ENCODE data around the gene CD8A.
A peak's percentile ranks its signal among the peaks of the same experiment; 100 is the strongest.

Gene CD8A

DNA sequence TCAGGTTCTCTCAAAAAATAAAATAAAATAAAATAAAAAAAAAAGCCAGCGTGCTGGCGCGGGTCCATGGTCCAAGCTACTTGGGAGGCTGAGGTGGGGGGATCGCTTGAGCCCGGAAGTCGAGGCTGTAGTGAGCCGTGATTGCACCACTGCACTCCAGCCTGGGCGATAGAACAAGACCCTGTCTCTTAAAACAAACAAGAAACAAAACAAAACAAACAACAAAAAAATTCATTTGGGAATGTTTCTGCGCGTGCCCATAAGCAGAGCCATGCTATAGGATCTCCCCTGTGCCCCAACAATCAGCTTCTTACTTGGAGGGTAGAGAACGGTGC, 16.4 kb upstream of the CD8A start:
- no peak for DNase-seq (ENCODE audit: low read depth)
- TF ChIP-seq, protein P1, sequence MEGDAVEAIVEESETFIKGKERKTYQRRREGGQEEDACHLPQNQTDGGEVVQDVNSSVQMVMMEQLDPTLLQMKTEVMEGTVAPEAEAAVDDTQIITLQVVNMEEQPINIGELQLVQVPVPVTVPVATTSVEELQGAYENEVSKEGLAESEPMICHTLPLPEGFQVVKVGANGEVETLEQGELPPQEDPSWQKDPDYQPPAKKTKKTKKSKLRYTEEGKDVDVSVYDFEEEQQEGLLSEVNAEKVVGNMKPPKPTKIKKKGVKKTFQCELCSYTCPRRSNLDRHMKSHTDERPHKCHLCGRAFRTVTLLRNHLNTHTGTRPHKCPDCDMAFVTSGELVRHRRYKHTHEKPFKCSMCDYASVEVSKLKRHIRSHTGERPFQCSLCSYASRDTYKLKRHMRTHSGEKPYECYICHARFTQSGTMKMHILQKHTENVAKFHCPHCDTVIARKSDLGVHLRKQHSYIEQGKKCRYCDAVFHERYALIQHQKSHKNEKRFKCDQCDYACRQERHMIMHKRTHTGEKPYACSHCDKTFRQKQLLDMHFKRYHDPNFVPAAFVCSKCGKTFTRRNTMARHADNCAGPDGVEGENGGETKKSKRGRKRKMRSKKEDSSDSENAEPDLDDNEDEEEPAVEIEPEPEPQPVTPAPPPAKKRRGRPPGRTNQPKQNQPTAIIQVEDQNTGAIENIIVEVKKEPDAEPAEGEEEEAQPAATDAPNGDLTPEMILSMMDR (conservative IDR thresholded peaks at IDR 0.05; ENCODE audit: low read depth, low read length), result no peak
- H3K4me3 ChIP-seq (ENCODE audit: low read depth, low read length), result peak overlapping the region; percentile 52

DNA sequence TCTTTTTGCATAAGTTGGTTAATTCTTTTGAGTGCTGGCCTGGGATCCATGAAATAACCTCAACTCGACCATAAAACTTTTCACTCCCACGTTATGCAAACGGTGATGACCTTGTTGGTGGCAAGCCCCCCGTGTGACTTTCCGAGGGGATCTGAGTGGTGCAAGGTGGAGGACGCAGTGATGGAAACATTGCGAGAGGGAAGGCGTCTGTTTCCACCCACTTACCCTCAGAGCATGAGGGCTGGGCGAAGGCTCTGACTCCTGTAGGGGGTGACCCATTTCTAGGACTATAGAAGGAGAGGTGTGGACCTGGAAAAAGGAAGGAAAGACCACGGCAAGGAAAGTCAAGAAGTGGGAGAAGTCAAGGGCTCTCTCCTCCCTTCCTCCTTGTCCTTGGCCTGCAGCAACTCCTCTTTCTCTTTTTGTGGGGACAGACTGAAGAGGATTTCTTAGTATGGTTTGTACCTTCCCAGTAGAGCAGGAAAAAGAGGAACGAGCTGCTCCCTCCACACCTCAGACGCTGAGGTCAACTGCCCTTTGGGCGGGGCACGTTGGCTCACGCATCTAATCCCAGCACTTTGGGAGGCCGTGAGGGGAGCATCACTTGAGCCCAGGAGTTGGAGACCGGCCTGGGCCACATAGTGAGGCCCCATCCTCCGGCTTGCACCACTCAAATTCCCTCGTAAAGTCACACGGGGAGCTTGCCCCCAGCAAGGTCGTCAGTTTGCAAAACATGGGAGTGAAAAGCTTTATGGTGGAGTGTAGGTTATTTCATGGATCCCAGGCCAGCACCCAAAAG, 15.5 kb upstream of the CD8A start:
- no peak for DNase-seq (ENCODE audit: low read depth)
- TF ChIP-seq, protein P1 (conservative IDR thresholded peaks at IDR 0.05; ENCODE audit: low read depth, low read length), result no peak
- H3K4me3 ChIP-seq (ENCODE audit: low read depth, low read length), result no peak overlapping the region

DNA sequence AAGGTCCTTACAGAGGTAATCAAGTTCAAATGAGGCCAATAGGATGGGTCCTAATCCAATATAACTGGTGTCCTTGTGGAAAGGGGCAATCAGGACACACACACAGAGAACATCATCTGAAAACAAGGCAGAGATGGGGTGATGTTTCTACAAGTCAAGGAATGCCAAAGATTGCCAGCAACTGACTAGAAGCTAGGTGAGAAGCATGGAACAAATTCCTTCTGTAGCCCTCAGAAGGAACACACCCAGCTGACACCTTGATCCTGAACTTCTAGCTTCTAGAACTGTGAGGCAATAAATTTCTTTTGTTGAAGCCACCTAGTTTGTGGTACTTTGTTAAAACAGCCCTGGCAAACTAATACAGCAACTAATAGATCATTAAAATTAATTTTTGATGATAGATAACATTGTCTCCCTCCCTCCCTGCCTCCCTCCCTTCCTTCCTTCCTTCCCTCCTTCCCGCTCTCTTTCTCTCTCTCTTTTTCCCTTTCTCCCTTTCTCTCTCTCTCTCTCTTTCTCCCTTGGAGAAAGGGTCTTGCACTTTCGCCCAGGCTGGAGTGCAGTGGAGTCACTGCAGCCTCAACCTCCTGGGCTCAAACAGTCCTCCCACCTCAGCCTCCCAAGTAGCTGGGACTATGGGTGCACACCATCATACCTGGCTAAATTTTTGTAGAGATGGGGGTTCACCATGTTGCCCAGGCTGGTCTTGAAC, 10.3 kb upstream of the CD8A start:
- TF ChIP-seq, protein P1 (conservative IDR thresholded peaks at IDR 0.05; ENCODE audit: low read depth, low read length), result no peak
- no peak for DNase-seq (ENCODE audit: low read depth)
- H3K4me3 ChIP-seq (ENCODE audit: low read depth, low read length), result no peak overlapping the region

DNA sequence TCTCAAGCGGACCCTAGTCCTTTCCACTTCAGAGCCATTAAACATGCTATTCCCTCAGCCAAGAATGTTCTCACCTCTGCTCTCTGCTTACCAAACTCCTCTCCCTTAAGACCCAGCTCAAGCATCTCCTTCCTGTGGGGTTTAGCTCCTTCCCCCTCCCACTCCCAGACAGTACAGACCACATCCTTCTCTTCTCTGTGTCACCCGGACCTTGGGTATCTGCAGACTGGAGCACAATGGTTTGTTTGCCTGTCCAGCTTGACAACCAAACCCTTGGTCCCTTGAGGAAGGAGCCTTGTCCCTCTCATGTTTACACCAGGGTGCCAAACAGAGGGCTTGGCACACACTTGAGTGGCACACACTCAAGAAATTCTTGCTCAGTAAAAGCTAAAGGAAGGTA, 4.1 kb upstream of the CD8A start:
- H3K4me3 ChIP-seq (ENCODE audit: low read depth, low read length), result no peak overlapping the region
- TF ChIP-seq, protein P1 (conservative IDR thresholded peaks at IDR 0.05; ENCODE audit: low read depth, low read length), result no peak
- no peak for DNase-seq (ENCODE audit: low read depth)

DNA sequence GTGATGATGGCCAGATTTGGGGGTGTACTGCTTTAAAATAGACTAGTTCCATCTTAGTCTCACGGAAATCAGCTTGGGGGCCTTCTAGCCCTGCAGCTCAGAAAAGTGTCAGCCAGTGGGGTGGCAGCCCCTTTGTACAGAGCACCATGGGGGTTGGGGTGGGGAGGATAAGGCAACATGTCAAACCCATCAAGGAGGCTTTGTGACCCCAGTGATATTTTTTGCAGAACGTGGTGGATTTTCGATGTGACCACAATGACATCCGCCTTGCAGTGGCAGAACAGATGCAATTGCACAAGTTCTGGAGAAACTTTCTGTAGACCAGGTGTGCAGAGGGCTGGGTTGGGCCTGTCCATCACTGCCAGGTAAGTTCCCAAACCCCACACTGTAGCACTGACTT, 3.0 kb upstream of the CD8A start:
- no peak for DNase-seq (ENCODE audit: low read depth)
- TF ChIP-seq, protein P1 (conservative IDR thresholded peaks at IDR 0.05; ENCODE audit: low read depth, low read length), result no peak
- no peak overlapping the region for H3K4me3 ChIP-seq (ENCODE audit: low read depth, low read length)

DNA sequence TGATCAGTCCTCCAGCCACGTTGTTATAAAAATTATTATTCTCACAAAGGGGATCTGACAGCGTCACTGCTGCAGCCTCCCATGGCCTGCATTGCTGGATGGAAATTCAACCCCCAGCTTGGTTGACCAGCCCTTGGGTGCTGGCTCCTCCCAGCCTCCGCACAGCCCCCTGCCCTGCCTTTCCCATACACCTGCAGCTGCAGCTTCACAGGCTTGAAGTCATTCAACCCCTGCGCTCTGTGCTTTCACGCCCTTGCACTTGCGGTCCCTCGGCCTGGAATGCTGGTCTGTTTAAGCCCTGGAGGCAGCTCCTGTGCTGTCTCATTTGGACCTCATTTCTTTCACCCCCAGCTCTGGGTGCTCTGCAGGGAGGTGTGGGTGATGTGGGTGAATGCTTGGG, 860 bp upstream of the CD8A start:
- TF ChIP-seq, protein P1 (conservative IDR thresholded peaks at IDR 0.05; ENCODE audit: low read depth, low read length), result no peak
- no peak for DNase-seq (ENCODE audit: low read depth)
- H3K4me3 ChIP-seq (ENCODE audit: low read depth, low read length), result no peak overlapping the region

Data from choroid plexus epithelial cell (primary cell).